Kidney (tissue), 14 donors: Measurements from ENCODE around the gene LMAN1. TPM values are rescaled to one million over a fixed set of nuclear protein-coding genes. Genes with fewer than 3 reads are reported as not detected.

Experiments used
- DNase-seq, 5 donors: peaks; one replicate each; pipeline ENCODE4 v3.0.0-alpha.2; 2013 to 2020
- FAIRE-seq: peaks from 2 replicates; lab custom pipeline; 2012; peaks lifted over from hg19 to GRCh38; lab: Jason Lieb, UNC
- H3K27ac ChIP-seq, 2 donors: one replicate each; pipeline ENCODE4 v1.7.0; 2013; ENCODE audit warnings: low read depth in 2 of 2, low read length in 2 of 2, inconsistent platforms in 1 of 2
- H3K27me3 ChIP-seq: one replicate; pipeline ENCODE4 v1.7.1; 2013; ENCODE audit warnings: low read length, inconsistent platforms; ENCODE audit not compliant: control insufficient read depth, insufficient read depth
- H3K36me3 ChIP-seq, 3 donors: one replicate each; pipeline versions ENCODE4 v1.7.0 to v1.7.1; 2013; ENCODE audit warnings: low read length in 3 of 3, control low read depth in 1 of 3, inconsistent platforms in 1 of 3; ENCODE audit not compliant: insufficient read depth in 3 of 3, control insufficient read depth in 2 of 3
- H3K4me1 ChIP-seq, 3 donors: one replicate each; pipeline versions ENCODE4 v1.7.0 to v1.7.1; 2013; ENCODE audit warnings: low read length in 3 of 3, inconsistent platforms in 1 of 3, low read depth in 1 of 3; ENCODE audit not compliant: control insufficient read depth in 2 of 3, insufficient read depth in 2 of 3
- H3K4me3 ChIP-seq, 3 donors: one replicate each; pipeline versions ENCODE4 v1.7.0 to v1.8.1; 2013; ENCODE audit warnings: low read length in 3 of 3, control low read depth in 1 of 3, inconsistent platforms in 1 of 3
- H3K9ac ChIP-seq, 3 donors: one replicate each; pipeline versions ENCODE4 v1.7.0 to v1.7.1; 2013; ENCODE audit warnings: low read length in 3 of 3, control low read depth in 1 of 3, inconsistent platforms in 1 of 3
- H3K9me3 ChIP-seq, 3 donors: one replicate each; pipeline versions ENCODE4 v1.7.0 to v1.7.1; 2013; ENCODE audit warnings: low read length in 3 of 3, control low read depth in 1 of 3, inconsistent platforms in 1 of 3; ENCODE audit not compliant: control insufficient read depth in 2 of 3, insufficient read depth in 1 of 3
- intact Hi-C: fragments of 100-400 bp; cut with DNase I; formaldehyde crosslinking; loops from one replicate; pipeline ENCODE4 v1.11.1; 2022
- polyA plus RNA-seq: library from polyadenylated mRNA; stranded (reverse); fragments of 350-450 nt; fragmentation: Illumina TruSeq; extraction: RNeasy Lipid Tissue Mini Kit (QIAGEN cat#74804); gene quantifications from one replicate; pipeline ENCODE4 v1.2.3, GENCODE V29; 2014; ENCODE audit warnings: low read depth, low replicate concordance; ENCODE audit not compliant: insufficient read depth
- total RNA-seq: library from RNA; stranded (reverse); fragmentation: NEBNext Ultra II Directional; extraction: Animal tissue kit (Norgen Biotek cat#: 25700); gene quantifications from one replicate; pipeline ENCODE4 v1.2.1, GENCODE V29; 2021
- TF ChIP-seq, protein P1 (sequence below): IDR thresholded peaks from 3 replicates; pipeline ENCODE4 v1.5.1; 2012; ENCODE audit warnings: mild to moderate bottlenecking, moderate library complexity, borderline replicate concordance; ENCODE audit not compliant: insufficient read depth; ENCODE audit errors: extremely low read depth
- donor health status: control.
- donor health status: control.
- donor health status: control.
- donor health status: control.
- donor health status: control.
- donor health status: DM: yes; HTN: yes; CAD: no.
- donor health status: Normal renal cell carcinoma (clear cell type).

The LMAN1 gene
- total and polyA plus RNA-seq, 2 donors from 2014 or later = 31.6 to 78.8 TPM

- no peak for FAIRE-seq
Observed at GRCh38 chr18:59388817-59389216, 29.8 kb upstream of the LMAN1 start.

DNA sequence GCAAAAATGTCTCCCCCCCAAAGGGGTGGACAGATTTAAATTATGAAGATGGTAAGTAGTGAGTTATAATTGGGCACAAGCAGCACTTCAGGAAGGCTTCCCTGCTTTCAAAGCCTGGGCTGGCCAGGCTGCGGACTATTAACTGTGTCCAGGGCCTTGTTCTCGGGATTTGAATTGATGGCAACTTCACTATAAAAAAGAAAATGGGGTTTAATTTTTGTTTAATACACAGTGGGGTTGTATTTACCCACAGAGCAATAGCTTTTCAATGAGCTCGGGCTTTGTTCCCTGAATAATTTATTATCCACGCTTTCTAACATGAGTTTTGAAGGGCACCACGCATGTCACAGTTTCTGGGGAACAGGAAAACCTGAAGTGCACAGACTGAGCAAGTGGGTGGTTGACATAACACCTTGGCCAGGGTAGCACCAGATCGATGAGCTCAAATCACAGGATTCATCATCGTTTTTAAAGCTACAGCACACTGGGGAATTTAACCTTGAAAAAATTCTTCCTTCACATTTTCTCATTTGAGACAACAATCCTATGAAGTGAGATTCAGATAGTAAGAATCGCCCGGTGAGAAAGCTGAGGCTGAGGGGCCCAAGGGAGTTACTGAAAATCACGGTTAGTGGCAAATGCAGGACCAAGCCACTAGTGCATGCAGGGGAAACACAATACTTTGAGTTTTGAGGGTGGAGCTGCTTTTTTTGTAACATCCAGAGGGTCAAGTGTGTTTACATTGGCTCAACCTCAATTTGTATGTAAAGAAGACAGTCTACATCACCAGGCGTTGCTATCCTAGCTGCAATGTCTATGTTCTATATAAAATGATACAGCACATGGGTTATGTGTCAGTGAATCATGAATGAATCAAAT is 28.9 kb upstream of the LMAN1 start:
- no peak overlapping the region for H3K9ac ChIP-seq
- no peaks in the 10 kb centered on the region for H3K27me3 ChIP-seq
- FAIRE-seq (no peak), DNase-seq (peak in 2 of 5 donors; percentile 39 to 43)
- TF ChIP-seq, protein P1, sequence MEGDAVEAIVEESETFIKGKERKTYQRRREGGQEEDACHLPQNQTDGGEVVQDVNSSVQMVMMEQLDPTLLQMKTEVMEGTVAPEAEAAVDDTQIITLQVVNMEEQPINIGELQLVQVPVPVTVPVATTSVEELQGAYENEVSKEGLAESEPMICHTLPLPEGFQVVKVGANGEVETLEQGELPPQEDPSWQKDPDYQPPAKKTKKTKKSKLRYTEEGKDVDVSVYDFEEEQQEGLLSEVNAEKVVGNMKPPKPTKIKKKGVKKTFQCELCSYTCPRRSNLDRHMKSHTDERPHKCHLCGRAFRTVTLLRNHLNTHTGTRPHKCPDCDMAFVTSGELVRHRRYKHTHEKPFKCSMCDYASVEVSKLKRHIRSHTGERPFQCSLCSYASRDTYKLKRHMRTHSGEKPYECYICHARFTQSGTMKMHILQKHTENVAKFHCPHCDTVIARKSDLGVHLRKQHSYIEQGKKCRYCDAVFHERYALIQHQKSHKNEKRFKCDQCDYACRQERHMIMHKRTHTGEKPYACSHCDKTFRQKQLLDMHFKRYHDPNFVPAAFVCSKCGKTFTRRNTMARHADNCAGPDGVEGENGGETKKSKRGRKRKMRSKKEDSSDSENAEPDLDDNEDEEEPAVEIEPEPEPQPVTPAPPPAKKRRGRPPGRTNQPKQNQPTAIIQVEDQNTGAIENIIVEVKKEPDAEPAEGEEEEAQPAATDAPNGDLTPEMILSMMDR = no peak
- H3K4me1 ChIP-seq = no peaks in the 10 kb centered on the region
- intact Hi-C loops = no loop called here
- no peak overlapping the region for H3K27ac ChIP-seq
- no peaks in the 10 kb centered on the region for H3K36me3 ChIP-seq
- no peak overlapping the region for H3K4me3 ChIP-seq
- no peaks in the 10 kb centered on the region for H3K9me3 ChIP-seq

More at GRCh38 chr18:59388817-59389216, 29.8 kb upstream of the LMAN1 start:
- Histone ChIP-seq H3K4me1 (no peaks in the 10 kb centered on the region), H3K27ac (no peak overlapping the region), H3K4me3 (no peak overlapping the region), H3K9me3 (no peaks in the 10 kb centered on the region), H3K36me3 (no peaks in the 10 kb centered on the region), H3K9ac (no peak overlapping the region), H3K27me3 (no peaks in the 10 kb centered on the region)
- intact Hi-C loops = no loop called here
- TF ChIP-seq, protein P1 = no peak
- DNase-seq = no peak

DNA sequence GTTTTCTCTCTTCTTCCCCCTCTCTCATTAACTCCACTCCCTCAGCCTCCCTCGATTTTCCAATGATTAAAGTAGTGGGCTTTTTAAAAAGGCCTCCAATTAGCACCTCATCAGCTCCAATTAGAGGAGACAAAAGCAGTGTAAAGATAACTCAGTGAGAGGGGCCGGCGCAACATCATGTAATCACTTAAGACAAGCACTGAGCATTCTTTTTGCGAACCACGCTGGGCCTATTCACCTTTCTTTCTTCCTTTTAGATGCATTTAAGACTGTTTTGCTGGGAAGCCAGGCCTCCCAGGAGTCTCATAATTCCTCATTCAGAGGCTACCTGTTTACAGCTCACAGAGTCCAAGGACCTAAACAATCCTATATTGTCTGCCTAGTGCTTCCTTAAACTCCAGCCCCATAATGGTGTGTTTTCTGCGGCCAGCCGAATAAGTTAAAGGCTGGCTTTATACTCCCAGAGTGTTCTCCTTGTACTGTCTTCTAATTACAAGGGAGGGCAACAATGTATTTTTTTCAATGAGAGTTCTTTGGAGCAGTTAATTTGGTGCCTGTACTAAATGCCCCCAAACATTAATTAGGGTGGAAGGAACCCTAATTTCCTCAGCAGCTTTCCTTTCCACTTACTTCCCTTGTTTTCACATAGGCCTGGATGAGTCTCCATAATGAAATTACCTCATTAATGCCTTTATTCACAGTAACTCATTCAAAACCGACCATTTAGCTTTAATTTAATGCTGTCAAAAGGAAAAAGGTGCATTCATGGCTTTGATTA is 28.0 kb upstream of the LMAN1 start:
- Histone ChIP-seq H3K36me3 (no peaks in the 10 kb centered on the region), H3K27me3 (no peaks in the 10 kb centered on the region), H3K9ac (no peak overlapping the region), H3K9me3 (no peaks in the 10 kb centered on the region), H3K4me3 (no peak overlapping the region), H3K27ac (no peak overlapping the region), H3K4me1 (no peaks in the 10 kb centered on the region)
- no peak for DNase-seq
- TF ChIP-seq, protein P1 = no peak
- FAIRE-seq = no peak
- intact Hi-C loops = no loop called here
